Mesendoderm (in vitro differentiated cells): ENCODE data around the gene M1AP.
A peak's percentile ranks its signal among the peaks of the same experiment; 100 is the strongest.

Source experiments
- DNase-seq: peaks from one replicate; pipeline ENCODE4 v3.0.0; 2013
- H2AK5ac ChIP-seq: 2 replicates; pipeline ENCODE4 v1.6.1; 2013; ENCODE audit warnings: low read length, inconsistent platforms
- H2BK120ac ChIP-seq: 2 replicates; pipeline ENCODE4 v1.6.1; 2013; ENCODE audit warnings: low read depth, mild to moderate bottlenecking, low read length, moderate library complexity, mixed read lengths
- H2BK15ac ChIP-seq: replicated peaks from 2 replicates; pipeline ENCODE4 v1.6.1; 2013; ENCODE audit warnings: low read depth, mild to moderate bottlenecking, moderate library complexity
- H2BK5ac ChIP-seq: 2 replicates; pipeline ENCODE4 v1.6.1; 2013; ENCODE audit warnings: low read length, inconsistent platforms
- H3K18ac ChIP-seq: 2 replicates; pipeline ENCODE4 v1.6.1; 2013; ENCODE audit warnings: mild to moderate bottlenecking, low read length, mixed read lengths
- H3K23ac ChIP-seq: one replicate; pipeline ENCODE4 v1.6.1; 2013; ENCODE audit warnings: low read length
- H3K27ac ChIP-seq: 2 replicates; pipeline ENCODE4 v1.5.1; 2013; ENCODE audit warnings: low read depth, mild to moderate bottlenecking, inconsistent platforms, low read length, moderate library complexity
- H3K27me3 ChIP-seq: 2 replicates; pipeline ENCODE4 v1.6.1; 2013; ENCODE audit warnings: low read length, control low read depth, mild to moderate bottlenecking, inconsistent platforms; ENCODE audit not compliant: insufficient read depth, poor library complexity
- H3K36me3 ChIP-seq: 2 replicates; pipeline ENCODE4 v1.6.1; 2013; ENCODE audit warnings: low read length, inconsistent platforms; ENCODE audit not compliant: control insufficient read depth, insufficient read depth
- H3K4ac ChIP-seq: one replicate; pipeline ENCODE4 v1.6.1; 2013; ENCODE audit warnings: low read depth, mild to moderate bottlenecking, low read length, moderate library complexity
- H3K4me1 ChIP-seq: 2 replicates; pipeline ENCODE4 v1.6.1; 2013; ENCODE audit warnings: low read depth, low read length, inconsistent platforms; ENCODE audit not compliant: control insufficient read depth
- H3K4me2 ChIP-seq: 2 replicates; pipeline ENCODE4 v1.6.1; 2013; ENCODE audit warnings: low read length
- H3K4me3 ChIP-seq: 2 replicates; pipeline ENCODE4 v1.5.1; 2013; ENCODE audit warnings: mild to moderate bottlenecking, low read length
- H3K56ac ChIP-seq: one replicate; pipeline ENCODE4 v1.6.1; 2013; ENCODE audit warnings: low read length
- H3K79me1 ChIP-seq: 2 replicates; pipeline ENCODE4 v1.6.1; 2013; ENCODE audit warnings: low read length, inconsistent platforms
- H3K79me2 ChIP-seq: 2 replicates; pipeline ENCODE4 v1.6.1; 2013; ENCODE audit warnings: mild to moderate bottlenecking, low read length; ENCODE audit not compliant: control insufficient read depth, insufficient read depth
- H3K9ac ChIP-seq: 2 replicates; pipeline ENCODE4 v1.6.1; 2013; ENCODE audit warnings: low read length, inconsistent platforms
- H4K5ac ChIP-seq: one replicate; pipeline ENCODE4 v1.6.1; 2013; ENCODE audit warnings: low read length
- H4K8ac ChIP-seq: one replicate; pipeline ENCODE4 v1.6.1; 2013; ENCODE audit warnings: low read depth, mild to moderate bottlenecking, control low read depth, low read length, moderate library complexity
- WGBS: extraction: QIAGEN DNeasy Blood & Tissue Kit; methylation state at CpG from one replicate; pipeline ENCODE4 v1.1.7; 2013; ENCODE audit warnings: low lambda C conversion rate, missing lambda C conversion rate; ENCODE audit not compliant: insufficient coverage; ENCODE audit errors: extremely low coverage; 5-methylcytosine and 5-hydroxymethylcytosine counted together

The M1AP gene

DNA sequence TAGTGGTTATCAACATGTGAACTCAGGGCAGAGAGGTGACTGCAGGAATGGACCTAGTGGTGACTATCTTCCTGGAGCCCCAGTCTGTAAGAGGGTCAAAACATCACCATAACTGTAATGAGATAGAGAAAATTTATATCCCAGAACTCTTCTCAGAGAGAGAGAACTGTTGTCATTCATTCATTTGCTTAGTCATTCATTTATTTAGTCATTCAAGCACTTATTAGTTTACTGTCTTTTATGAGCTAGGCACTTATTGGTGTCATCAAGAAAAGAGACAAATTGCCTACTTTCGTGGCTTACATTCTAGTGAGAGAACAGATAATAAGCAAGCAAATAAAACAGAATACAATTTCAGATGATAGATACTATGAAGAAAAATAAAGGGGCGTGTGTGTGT, 59.5 kb downstream of the M1AP start:
- Histone ChIP-seq H3K36me3 (no peaks in the 10 kb centered on the region), H3K4me2 (no peak overlapping the region), H2BK5ac (no peak overlapping the region), H3K56ac (no peak overlapping the region), H3K18ac (no peak overlapping the region), H2AK5ac (no peak overlapping the region), H2BK15ac (no peak overlapping the region), H2BK120ac (no peak overlapping the region), H4K8ac (no peak overlapping the region), H3K9ac (no peak overlapping the region), H3K79me2 (no peaks in the 10 kb centered on the region), H3K79me1 (no peaks in the 10 kb centered on the region), H3K4me1 (no peaks in the 10 kb centered on the region), H3K4me3 (no peak overlapping the region), H3K27ac (no peak overlapping the region), H3K23ac (no peak overlapping the region), H3K27me3 (no peaks in the 10 kb centered on the region), H3K4ac (no peak overlapping the region), H4K5ac (no peak overlapping the region)
- WGBS: no CpG with 5 or more reads among the region's 2 CpGs
- no peak for DNase-seq

DNA sequence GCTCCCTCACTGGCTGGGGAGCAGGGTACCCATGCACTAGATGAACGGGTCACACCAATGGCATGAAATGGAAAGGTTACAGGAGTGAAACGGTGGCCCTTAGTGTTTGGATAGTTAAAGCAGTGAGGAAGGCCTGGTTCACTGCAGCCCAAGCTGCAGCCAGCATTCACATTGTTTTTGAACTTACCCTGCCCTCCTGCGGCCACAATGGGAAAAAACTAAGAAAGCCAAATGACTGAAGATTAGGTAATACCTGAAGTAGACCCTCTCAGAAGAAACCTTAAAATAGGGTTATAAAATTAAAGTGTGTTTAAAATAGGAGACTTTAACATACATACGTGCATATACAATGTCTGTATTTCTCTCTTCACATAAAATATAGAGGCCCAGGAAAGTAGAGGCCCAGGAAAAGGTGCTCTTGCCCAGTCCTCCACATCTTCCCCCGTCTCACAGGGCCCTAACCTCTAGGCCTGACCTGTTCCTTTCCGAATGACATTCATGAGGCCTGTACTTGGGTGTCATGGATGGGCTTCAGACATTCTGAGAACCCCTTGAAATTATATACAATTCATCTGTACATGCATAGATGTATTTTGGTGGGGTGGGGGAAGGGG, 60.4 kb downstream of the M1AP start:
- no peak overlapping the region for H3K56ac ChIP-seq
- H3K18ac ChIP-seq: no peak overlapping the region
- no peaks in the 10 kb centered on the region for H3K79me2 ChIP-seq
- no peak overlapping the region for H3K23ac ChIP-seq
- H3K4me3 ChIP-seq: no peak overlapping the region
- H3K4me2 ChIP-seq: no peak overlapping the region
- H2AK5ac ChIP-seq: no peak overlapping the region
- no peak overlapping the region for H3K9ac ChIP-seq
- H3K36me3 ChIP-seq: no peaks in the 10 kb centered on the region
- no peaks in the 10 kb centered on the region for H3K27me3 ChIP-seq
- H4K8ac ChIP-seq: no peak overlapping the region
- H2BK15ac ChIP-seq: no peak overlapping the region
- no CpG with 5 or more reads among the region's 6 CpGs for WGBS
- DNase-seq: peak; percentile 80
- peaks cover 3% of the 10 kb centered on the region for H3K4me1 ChIP-seq
- no peak overlapping the region for H2BK120ac ChIP-seq
- H2BK5ac ChIP-seq: no peak overlapping the region
- H4K5ac ChIP-seq: no peak overlapping the region
- H3K4ac ChIP-seq: no peak overlapping the region
- H3K27ac ChIP-seq: no peak overlapping the region
- no peaks in the 10 kb centered on the region for H3K79me1 ChIP-seq

DNA sequence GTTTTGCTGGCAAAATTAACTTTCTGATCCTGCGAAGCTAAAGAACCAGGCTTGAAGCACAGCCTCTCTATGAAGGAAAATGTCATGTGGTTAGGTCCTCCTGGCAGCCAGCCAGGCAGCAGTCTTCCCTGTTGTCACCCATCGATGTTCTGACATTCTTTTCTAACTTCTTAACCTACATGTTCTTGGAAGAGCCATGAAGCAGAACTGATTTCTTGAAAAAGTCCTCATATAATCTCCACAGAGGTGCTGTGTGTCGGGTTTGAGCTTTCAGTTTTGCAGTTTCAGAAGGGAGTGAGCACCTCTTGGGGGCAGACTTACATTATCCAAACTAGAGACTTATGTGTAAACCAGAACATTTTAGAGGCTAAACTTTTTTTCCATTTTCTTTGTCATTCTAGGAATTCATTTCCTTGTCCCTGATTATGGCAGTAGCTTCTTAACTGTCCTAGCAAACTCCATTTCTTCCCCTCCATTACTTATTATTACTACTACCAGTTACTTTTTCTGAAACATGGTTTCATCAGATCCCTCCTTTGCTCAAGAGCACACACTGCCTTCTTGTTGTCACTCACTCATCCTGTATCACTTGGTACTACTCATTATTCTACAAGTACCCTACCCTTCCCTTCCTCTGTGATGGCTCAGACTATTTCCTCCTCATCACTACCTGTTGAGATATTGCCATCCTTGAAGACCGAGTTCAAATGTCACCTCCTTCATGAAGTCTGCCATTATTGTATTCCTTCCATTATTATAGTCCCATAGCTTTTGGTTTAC, 62.5 kb downstream of the M1AP start:
- H3K56ac ChIP-seq: no peak overlapping the region
- H2BK15ac ChIP-seq: no peak overlapping the region
- H3K27ac ChIP-seq: no peak overlapping the region
- no peak overlapping the region for H3K18ac ChIP-seq
- H4K5ac ChIP-seq: no peak overlapping the region
- DNase-seq: no peak
- H4K8ac ChIP-seq: no peak overlapping the region
- H3K79me1 ChIP-seq: no peaks in the 10 kb centered on the region
- no peak overlapping the region for H3K4me2 ChIP-seq
- no peaks in the 10 kb centered on the region for H3K36me3 ChIP-seq
- H3K4me1 ChIP-seq: peaks cover 3% of the 10 kb centered on the region
- no peak overlapping the region for H3K9ac ChIP-seq
- H2BK5ac ChIP-seq: no peak overlapping the region
- no peak overlapping the region for H2AK5ac ChIP-seq
- H2BK120ac ChIP-seq: no peak overlapping the region
- H3K27me3 ChIP-seq: no peaks in the 10 kb centered on the region
- no CpG with 5 or more reads among the region's 4 CpGs for WGBS
- H3K79me2 ChIP-seq: no peaks in the 10 kb centered on the region
- no peak overlapping the region for H3K4ac ChIP-seq
- no peak overlapping the region for H3K23ac ChIP-seq
- H3K4me3 ChIP-seq: no peak overlapping the region

DNA sequence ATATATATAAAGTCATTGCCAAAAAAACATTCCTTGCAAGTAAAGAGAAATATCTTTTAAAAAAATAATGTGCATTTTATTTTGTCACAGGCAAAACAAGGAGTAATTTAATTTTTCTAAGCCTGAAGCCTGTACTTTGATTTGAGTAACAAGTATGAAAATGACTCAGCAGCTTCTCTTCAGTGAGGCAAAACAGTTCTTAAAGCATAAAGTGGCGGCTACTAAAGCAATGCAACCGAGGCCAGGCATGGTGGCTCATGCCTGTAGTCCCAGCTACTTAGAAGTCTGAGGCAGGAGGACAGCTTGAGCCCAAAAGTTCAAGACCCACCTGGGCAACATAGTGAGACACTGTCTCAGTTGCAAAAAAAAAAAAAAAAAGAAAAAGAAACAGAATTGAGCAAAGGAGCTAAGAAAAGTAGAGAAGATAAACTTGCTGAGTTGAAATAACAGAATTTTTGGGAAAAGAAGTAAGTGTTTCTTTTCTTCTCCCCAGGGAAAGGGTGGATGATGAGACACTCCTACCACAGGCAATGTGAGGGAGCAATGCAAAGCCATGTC, 64.0 kb downstream of the M1AP start:
- H4K8ac ChIP-seq: no peak overlapping the region
- H3K36me3 ChIP-seq: no peaks in the 10 kb centered on the region
- no peak overlapping the region for H3K4me3 ChIP-seq
- H3K27me3 ChIP-seq: no peaks in the 10 kb centered on the region
- no peak for DNase-seq
- H3K4ac ChIP-seq: peak overlapping the region; percentile 25
- no peak overlapping the region for H3K56ac ChIP-seq
- no peak overlapping the region for H3K23ac ChIP-seq
- no peak overlapping the region for H3K4me2 ChIP-seq
- no CpG with 5 or more reads among the region's 2 CpGs for WGBS
- no peak overlapping the region for H2BK5ac ChIP-seq
- no peak overlapping the region for H2BK15ac ChIP-seq
- H3K18ac ChIP-seq: no peak overlapping the region
- H3K79me2 ChIP-seq: no peaks in the 10 kb centered on the region
- H3K27ac ChIP-seq: no peak overlapping the region
- no peak overlapping the region for H3K9ac ChIP-seq
- H3K79me1 ChIP-seq: no peaks in the 10 kb centered on the region
- H3K4me1 ChIP-seq: peaks cover 3% of the 10 kb centered on the region
- no peak overlapping the region for H4K5ac ChIP-seq
- H2BK120ac ChIP-seq: no peak overlapping the region
- H2AK5ac ChIP-seq: no peak overlapping the region

GRCh38 chr2:74583504-74583903, 64.6 kb downstream of the M1AP start:
- no peak overlapping the region for H3K4ac ChIP-seq
- H2BK5ac ChIP-seq: no peak overlapping the region
- H3K56ac ChIP-seq: no peak overlapping the region
- H3K9ac ChIP-seq: no peak overlapping the region
- H3K4me3 ChIP-seq: no peak overlapping the region
- no peak overlapping the region for H2BK120ac ChIP-seq
- no peak overlapping the region for H2AK5ac ChIP-seq
- H3K18ac ChIP-seq: peak overlapping the region; percentile 83
- H3K4me2 ChIP-seq: no peak overlapping the region
- no peak overlapping the region for H3K27ac ChIP-seq
- no peaks in the 10 kb centered on the region for H3K36me3 ChIP-seq
- no peaks in the 10 kb centered on the region for H3K79me2 ChIP-seq
- H3K27me3 ChIP-seq: no peaks in the 10 kb centered on the region
- no peak overlapping the region for H2BK15ac ChIP-seq
- H3K23ac ChIP-seq: no peak overlapping the region
- DNase-seq: peak; percentile 84
- no peak overlapping the region for H4K5ac ChIP-seq
- H4K8ac ChIP-seq: no peak overlapping the region
- H3K79me1 ChIP-seq: no peaks in the 10 kb centered on the region
- peaks cover 3% of the 10 kb centered on the region for H3K4me1 ChIP-seq
